MCF 10A (cell line): Measurements from ENCODE around the gene PXMP2. TPM values are rescaled to one million over a fixed set of nuclear protein-coding genes. Genes with fewer than 3 reads are reported as not detected.

Experiments
- BruUV-seq: library from RNA; stranded (reverse); fragments of 400-500 nt; replicated peaks from 2 replicates; lab custom pipeline; 2021; lab: Mats Ljungman, UMichigan
- CTCF ChIA-PET: fragments of 300-600 bp; sonication (Branson Sonifier 250); formaldehyde crosslinking; extraction: SDS; loops from one replicate; lab custom pipeline; 2021; ENCODE audit warnings: antibody characterized with exemption, inconsistent platforms; lab: Yijun Ruan, JAX
- POLR2A ChIA-PET: fragments of 300-600, 350-650 bp; sonication (Branson Sonifier 250); formaldehyde crosslinking; extraction: SDS; loops from one replicate; lab custom pipeline; 2020; ENCODE audit warnings: antibody characterized with exemption, inconsistent platforms; lab: Yijun Ruan, JAX
- DNase-seq: peaks from one replicate; pipeline ENCODE4 v3.0.0-alpha.2; 2018; ENCODE audit not compliant: unreplicated experiment
- H3K27ac Mint-ChIP-seq: one replicate; pipeline ENCODE4 v1.8.0; 2022; ENCODE audit warnings: mild to moderate bottlenecking, low read depth, mixed read lengths; ENCODE audit not compliant: unreplicated experiment
- H3K27me3 Mint-ChIP-seq: one replicate; pipeline ENCODE4 v1.8.0; 2022; ENCODE audit warnings: mixed read lengths; ENCODE audit not compliant: insufficient read depth, unreplicated experiment
- H3K36me3 Mint-ChIP-seq: one replicate; pipeline ENCODE4 v1.8.0; 2022; ENCODE audit warnings: mild to moderate bottlenecking, moderate library complexity, mixed read lengths; ENCODE audit not compliant: insufficient read depth, unreplicated experiment
- H3K4me1 Mint-ChIP-seq: one replicate; pipeline ENCODE4 v1.8.0; 2022; ENCODE audit warnings: mixed read lengths; ENCODE audit not compliant: insufficient read depth, unreplicated experiment
- H3K4me3 Mint-ChIP-seq: one replicate; pipeline ENCODE4 v1.8.0; 2022; ENCODE audit warnings: mild to moderate bottlenecking, moderate library complexity, mixed read lengths; ENCODE audit not compliant: unreplicated experiment
- H3K9me3 Mint-ChIP-seq: one replicate; pipeline ENCODE4 v1.8.0; 2022; ENCODE audit warnings: mixed read lengths; ENCODE audit not compliant: unreplicated experiment
- intact Hi-C: fragments of 100-400 bp; cut with micrococcal nuclease; formaldehyde crosslinking; loops from 2 replicates; pipeline ENCODE4 v1.14.1; 2022
- total RNA-seq: library from RNA; stranded (reverse); gene quantifications from 2 replicates; pipeline ENCODE4 v1.2.3, GENCODE V29; 2022
- TF ChIP-seq, protein P1 (sequence below): fragments of 200-600 bp; IDR thresholded peaks from one replicate; pipeline ENCODE4 v1.8.0; 2022; ENCODE audit warnings: antibody characterized with exemption, mild to moderate bottlenecking; ENCODE audit not compliant: unreplicated experiment

Gene PXMP2
- total RNA-seq, 1 experiment from 2014 or later, result 28.1 TPM

GRCh38 chr12:132739600-132740312 is 52.4 kb downstream of the PXMP2 start:
- no peak overlapping the region for H3K27ac Mint-ChIP-seq
- TF ChIP-seq, protein P1, sequence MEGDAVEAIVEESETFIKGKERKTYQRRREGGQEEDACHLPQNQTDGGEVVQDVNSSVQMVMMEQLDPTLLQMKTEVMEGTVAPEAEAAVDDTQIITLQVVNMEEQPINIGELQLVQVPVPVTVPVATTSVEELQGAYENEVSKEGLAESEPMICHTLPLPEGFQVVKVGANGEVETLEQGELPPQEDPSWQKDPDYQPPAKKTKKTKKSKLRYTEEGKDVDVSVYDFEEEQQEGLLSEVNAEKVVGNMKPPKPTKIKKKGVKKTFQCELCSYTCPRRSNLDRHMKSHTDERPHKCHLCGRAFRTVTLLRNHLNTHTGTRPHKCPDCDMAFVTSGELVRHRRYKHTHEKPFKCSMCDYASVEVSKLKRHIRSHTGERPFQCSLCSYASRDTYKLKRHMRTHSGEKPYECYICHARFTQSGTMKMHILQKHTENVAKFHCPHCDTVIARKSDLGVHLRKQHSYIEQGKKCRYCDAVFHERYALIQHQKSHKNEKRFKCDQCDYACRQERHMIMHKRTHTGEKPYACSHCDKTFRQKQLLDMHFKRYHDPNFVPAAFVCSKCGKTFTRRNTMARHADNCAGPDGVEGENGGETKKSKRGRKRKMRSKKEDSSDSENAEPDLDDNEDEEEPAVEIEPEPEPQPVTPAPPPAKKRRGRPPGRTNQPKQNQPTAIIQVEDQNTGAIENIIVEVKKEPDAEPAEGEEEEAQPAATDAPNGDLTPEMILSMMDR, result no peak
- no TSS peak for BruUV-seq
- H3K36me3 Mint-ChIP-seq, result peaks cover 99% of the 10 kb centered on the region
- ChIA-PET CTCF (no interaction called here), POLR2A (interaction anchor here (3.0 kb wide), 1 partner anchor 11 kb away, joined by 10 read pairs; no protein-coding TSS in a partner anchor)
- no peaks in the 10 kb centered on the region for H3K9me3 Mint-ChIP-seq
- H3K4me3 Mint-ChIP-seq, result no peak overlapping the region
- H3K4me1 Mint-ChIP-seq, result no peaks in the 10 kb centered on the region
- DNase-seq, result no peak
- H3K27me3 Mint-ChIP-seq, result no peaks in the 10 kb centered on the region
- intact Hi-C loops, result no loop called here

DNA sequence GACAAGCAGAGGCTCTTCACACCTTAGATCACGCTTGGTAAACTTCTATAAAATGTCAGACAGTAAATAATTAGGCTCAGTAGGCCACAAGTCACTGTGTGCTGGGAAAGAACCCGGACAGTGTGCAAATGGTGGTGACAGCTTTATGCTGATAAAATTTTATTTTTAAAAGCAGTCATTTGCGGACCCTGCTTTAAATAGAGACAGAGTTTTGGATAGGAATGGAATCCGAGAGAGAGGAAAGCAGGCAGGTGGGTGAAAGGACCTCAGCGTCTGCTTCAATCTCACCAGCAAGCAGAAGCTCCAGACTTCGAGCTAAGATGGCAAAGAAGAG is 52.9 kb downstream of the PXMP2 start:
- TF ChIP-seq, protein P1, result no peak
- no peak overlapping the region for H3K27ac Mint-ChIP-seq
- no peak for DNase-seq
- POLR2A ChIA-PET, result interaction anchor here (3.0 kb wide), 1 partner anchor 10 kb away, joined by 10 read pairs; no protein-coding TSS in a partner anchor
- BruUV-seq, result no TSS peak
- peaks cover 99% of the 10 kb centered on the region for H3K36me3 Mint-ChIP-seq
- no peaks in the 10 kb centered on the region for H3K27me3 Mint-ChIP-seq
- no peak overlapping the region for H3K4me3 Mint-ChIP-seq
- CTCF ChIA-PET, result no interaction called here
- intact Hi-C loops, result no loop called here
- no peaks in the 10 kb centered on the region for H3K4me1 Mint-ChIP-seq
- no peaks in the 10 kb centered on the region for H3K9me3 Mint-ChIP-seq

DNA sequence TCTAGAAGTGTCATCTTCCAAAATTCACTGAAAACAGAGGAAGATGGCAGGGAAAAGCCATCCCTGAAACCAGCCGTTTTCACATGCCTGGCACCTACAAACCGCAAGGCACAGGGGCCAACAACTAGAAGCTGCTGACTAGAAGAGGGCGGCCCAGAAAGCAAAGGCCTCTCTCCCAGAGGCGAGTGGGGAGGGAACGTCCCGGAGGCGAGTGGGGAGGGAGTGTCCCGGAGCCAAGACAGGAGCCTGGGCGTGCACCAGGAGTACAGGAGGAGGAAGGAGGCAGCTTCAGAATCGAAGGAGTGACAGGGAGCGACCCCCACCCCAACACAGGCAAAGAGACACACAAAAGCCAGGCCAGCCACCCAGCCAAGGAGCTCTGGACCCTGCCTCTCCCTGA is 53.3 kb downstream of the PXMP2 start:
- intact Hi-C loops, result no loop called here
- peaks cover 99% of the 10 kb centered on the region for H3K36me3 Mint-ChIP-seq
- H3K9me3 Mint-ChIP-seq, result no peaks in the 10 kb centered on the region
- H3K27me3 Mint-ChIP-seq, result no peaks in the 10 kb centered on the region
- no peaks in the 10 kb centered on the region for H3K4me1 Mint-ChIP-seq
- BruUV-seq, result no TSS peak
- DNase-seq, result no peak
- no peak overlapping the region for H3K4me3 Mint-ChIP-seq
- CTCF ChIA-PET, result no interaction called here
- no peak overlapping the region for H3K27ac Mint-ChIP-seq
- TF ChIP-seq, protein P1, result no peak
- POLR2A ChIA-PET, result interaction anchor here (1.3 to 3.0 kb wide), 2 partner anchors 10 to 20 kb away, joined by 4 to 10 read pairs; no protein-coding TSS in a partner anchor

DNA sequence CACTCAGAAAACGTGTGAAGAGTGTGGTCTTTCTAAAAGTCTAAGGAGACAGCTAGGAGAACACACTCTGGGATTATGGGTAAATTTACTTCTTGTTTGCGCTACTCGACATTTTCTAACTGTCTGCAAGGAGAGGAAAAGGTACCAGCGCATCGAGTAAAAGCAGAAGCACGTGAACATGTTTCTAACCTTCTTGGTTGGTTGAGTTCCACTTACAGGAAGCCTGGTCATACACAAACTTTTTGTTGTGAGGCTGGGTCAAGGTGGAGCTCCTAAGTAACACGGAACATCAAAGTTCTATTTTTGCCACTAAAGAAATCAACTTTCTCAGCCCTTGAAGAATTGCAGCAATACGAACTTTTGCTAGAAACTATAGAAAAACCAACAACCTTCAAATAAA is 54.2 kb downstream of the PXMP2 start:
- H3K9me3 Mint-ChIP-seq, result no peaks in the 10 kb centered on the region
- ChIA-PET POLR2A (interaction anchor here (1.1 to 3.0 kb wide), 3 partner anchors 9 to 19 kb away, joined by 4 to 10 read pairs (median 4); no protein-coding TSS in a partner anchor), CTCF (interaction anchor here (0.9 kb wide), 1 partner anchor 10 kb away, joined by 3 read pairs; no protein-coding TSS in a partner anchor)
- no peak overlapping the region for H3K4me3 Mint-ChIP-seq
- no peaks in the 10 kb centered on the region for H3K4me1 Mint-ChIP-seq
- BruUV-seq, result no TSS peak
- TF ChIP-seq, protein P1, result no peak
- H3K27me3 Mint-ChIP-seq, result no peaks in the 10 kb centered on the region
- DNase-seq, result no peak
- peaks cover 99% of the 10 kb centered on the region for H3K36me3 Mint-ChIP-seq
- no peak overlapping the region for H3K27ac Mint-ChIP-seq
- intact Hi-C loops, result no loop called here
